Measurements from ENCODE around the gene SLBP.

The SLBP gene

GRCh38 chr4:1748465-1748995 is 36.4 kb upstream of the SLBP start:
- peak; percentile 84 for DNase-seq

- DNase-seq = no peak
These were observed 35.5 kb upstream of the SLBP start for GRCh38 chr4:1747603-1747967.

DNA sequence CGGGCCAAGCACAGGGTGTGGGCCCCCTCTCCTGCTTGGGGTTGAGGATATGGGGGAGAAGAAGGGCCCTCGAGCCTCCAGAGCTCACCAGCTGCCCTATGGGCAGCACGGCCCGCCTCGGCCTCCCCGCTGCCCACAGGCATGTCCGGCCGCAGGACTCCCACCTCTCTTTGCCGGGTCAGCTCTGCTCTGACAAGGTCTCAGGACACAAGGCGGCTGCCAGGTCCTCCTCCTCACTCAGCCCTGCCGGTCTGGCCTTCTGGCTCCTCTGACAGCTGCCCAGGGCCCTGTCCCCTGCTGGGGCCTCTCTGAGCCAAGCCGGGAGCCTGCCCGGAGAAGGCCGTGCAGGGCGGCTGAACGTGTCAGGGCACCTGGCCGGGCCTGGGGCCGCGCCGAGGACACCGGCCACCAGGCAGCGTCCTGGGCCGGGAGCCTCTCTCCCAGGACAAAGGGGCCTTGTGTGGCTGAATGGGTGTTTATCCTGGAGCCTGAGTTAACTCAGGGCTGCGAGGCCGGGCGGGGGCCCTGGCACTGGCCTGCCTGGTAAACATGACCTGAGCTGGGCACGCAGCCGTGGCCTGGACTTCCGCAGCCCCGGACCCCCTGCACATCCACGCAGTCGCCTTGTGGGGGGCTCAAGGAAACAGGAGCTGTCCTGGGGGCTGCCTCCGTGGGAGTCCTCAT is 34.9 kb upstream of the SLBP start:
- no peak for DNase-seq

DNA sequence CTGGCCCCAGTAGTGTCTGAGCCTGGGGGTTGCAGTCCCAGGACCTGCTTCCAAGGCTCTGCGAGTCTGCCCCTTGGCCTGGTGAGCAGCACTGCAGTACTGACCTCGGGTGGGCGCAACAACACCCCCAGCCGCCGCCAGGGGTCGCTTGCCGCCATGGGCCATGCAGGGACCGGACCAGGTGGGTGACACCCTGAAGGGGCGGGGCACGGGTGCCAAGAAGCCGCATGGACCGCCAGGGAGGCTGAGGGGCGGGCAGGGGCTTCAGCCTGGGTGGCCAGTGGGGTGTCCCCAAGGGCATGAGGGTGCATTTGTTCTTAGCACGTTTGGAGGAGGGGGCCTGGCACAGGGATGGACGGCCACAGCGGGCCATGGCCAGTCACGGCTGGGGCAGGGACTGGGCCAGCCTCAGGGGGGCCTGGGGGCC is 34.2 kb upstream of the SLBP start:
- DNase-seq = peak; percentile 84

GRCh38 chr4:1745697-1746096 is 33.6 kb upstream of the SLBP start:
- DNase-seq = no peak

GRCh38 chr4:1745165-1745564 is 33.0 kb upstream of the SLBP start:
- no peak for DNase-seq

GRCh38 chr4:1744552-1744951 is 32.4 kb upstream of the SLBP start:
- no peak for DNase-seq

DNA sequence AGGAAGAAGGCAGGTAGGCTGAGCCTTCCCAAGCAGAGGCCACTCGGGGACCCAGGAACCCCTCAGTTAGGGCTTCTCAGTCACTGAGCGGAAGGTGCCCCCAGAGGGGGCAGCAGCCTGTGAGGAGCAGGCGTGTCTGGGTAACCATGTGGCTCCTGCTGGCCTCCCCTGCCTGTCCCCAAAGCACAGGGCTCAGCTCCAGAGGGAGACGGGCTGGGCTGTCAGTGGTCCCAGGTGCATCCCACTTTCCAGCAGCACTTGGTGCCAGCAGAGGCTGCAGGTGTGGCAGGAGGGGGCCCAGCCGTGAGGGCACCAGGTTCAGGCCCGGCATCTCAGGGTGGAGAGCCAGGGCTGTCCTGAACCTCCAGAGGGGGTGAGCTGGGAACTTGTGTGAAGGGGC is 31.9 kb upstream of the SLBP start:
- DNase-seq = no peak

DNA sequence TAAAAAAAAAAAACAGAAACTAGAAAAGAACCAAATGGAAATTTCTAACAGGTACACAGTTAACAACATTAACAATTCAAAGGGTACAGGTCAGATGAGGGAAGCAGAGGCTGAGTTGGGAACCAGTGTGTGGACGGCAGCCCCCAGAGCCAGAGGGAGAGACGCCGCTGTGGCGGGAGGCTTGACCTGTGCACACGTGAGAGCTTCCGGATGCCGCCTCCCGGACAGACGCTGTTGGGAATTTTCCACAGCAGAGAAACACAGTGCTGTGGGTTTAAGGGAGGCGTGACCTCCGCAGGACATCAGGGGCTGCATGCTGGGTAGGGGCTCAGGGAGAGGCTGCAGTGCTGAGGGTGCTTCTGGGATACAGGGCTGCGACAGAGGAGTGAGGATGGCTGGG is 31.4 kb upstream of the SLBP start:
- DNase-seq = no peak

DNA sequence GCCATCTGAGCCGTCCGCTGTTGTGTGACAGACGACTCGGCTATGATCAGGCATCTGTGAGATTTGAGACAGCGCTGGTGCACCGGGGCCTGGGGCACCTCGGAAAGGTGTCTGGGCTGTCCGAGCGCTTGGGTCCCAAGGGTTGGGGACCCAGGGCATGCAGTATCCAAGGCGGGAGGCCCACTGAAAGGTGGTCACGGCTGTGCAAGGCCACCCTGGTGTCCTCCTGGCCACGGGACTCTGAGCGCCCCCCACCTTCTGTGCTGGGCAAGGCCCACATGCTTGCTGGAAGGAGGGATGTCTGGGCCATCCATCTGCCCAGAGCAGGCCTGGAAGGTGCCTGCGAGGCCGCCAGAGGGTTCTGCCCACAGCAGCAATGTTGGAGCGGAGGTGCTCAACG is 29.1 kb upstream of the SLBP start:
- no peak for DNase-seq

DNA sequence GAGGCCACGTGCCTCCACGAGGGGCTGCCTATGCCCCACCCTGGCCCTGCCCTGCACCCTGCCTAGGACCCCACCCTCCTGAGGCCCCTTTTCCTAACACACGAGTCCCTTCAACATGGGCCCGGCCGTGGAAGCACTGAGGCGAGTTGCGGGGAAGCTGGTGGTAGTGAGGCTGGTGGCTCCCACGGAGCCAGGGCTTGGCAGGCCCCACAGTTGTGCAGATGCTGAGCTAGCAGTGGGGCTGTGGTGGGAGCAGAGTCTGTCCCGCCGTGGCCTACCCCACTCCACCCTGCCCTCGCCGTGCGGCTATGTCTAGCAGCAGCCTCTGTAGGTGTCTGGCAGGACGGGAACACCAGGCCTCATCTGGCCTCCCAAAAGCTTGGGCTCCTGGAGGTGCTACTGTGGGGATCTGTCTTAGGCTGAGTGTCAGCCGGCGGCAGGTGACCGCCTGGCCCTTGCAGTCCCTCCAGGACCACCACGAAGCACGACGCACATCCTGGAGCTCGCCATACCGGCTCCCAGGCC is 28.0 kb upstream of the SLBP start:
- no peak for DNase-seq

DNA sequence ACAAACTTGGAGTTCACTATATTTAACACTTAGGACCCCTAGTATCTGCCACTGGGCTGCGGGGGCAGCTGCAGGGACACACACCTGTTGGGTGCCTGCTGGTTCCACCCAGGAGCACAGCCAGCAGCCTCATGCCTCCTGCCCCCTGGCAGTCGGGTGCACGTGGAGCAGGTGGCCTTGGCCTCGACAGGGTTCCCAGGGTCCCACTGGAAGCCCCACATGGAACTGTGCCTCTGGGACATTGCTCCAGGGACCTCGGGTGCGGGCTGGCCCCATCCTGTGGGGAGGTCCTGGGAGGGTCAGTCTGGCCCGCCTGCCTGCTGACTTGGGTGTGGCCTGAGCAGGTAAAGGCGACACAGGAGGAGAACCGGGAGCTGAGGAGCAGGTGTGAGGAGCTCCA is 27.2 kb upstream of the SLBP start:
- DNase-seq = no peak

- no peak for DNase-seq
These were observed 26.3 kb upstream of the SLBP start for GRCh38 chr4:1738410-1738809.

GRCh38 chr4:1737666-1738065 is 25.5 kb upstream of the SLBP start:
- DNase-seq = no peak

DNA sequence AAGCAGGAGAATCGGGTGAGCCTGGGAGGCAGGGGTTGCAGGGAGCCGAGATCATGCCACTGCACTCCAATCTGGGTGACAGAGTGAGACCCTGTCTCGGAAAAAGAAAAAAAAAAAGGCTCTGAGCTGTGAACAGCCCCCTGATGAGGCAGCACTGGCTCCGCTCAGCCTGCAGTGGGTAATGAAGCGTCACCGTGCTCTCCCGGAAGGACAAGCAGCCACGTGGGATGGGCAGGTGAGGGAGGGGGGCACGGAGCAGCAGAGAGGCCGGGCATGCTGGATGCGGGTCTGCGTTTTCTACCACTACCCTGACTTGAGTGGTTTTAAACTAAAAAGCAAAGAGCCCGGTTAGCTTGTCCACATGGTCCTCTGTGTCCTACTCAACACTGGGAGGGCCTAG is 24.7 kb upstream of the SLBP start:
- no peak for DNase-seq

DNA sequence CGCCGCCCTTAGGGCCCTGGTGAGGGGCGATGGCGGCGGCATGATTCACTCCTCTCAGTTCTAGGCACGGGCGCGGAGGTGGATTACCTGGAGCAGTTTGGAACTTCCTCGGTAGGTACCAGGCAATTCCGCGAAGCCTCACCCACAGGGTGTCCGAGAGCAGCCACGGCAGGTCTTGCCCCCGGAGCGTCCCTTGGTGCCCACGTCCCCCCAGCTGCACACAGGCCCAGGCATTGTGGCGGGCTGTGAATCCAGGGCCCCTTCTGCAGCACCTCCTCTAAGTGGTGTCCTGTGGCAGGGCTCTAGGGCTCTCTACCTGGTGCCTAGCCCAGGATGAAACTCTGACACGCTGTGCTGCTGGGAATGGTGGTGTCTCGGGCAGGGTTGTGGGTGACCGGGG is 23.1 kb upstream of the SLBP start:
- DNase-seq = no peak

DNA sequence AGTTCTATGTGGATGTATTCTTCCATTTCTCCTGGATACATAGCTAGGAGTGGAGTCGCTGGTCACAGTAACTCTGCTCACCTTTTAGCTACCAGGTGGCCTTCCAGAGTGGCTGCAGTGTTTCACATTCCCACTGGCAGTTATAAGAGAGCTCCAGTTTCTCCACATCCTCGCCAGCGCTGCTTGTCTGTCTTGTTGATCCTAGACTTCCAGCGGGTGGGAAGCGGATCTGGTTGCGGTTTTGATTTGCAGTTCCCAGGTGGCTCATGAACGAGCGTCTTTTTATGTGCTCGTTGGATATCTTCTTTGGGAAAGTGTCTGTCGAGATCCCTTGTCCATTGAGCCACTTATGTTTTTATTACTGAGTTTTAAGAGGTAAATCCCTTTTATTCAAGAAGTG is 20.8 kb upstream of the SLBP start:
- DNase-seq = no peak

DNA sequence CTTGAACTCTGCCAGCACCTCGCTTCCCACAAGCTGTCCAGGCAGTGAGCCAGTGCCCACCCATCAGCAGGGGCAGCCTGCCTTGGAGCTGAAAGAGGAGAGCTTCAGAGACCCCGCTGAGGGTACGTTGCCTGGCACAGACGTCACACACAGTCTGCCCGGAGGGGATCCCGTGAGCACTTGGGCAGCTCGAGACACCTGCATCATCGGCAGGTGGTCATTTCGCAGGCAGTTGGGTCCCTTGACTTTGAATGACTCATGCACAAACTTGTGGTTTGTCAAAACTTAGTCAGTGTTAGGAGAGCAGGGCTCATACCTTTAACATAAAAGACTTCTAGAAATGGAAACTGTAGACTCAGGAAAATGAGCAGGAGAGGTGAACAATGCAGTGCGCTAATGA is 19.1 kb upstream of the SLBP start:
- no peak for DNase-seq

GRCh38 chr4:1730532-1731135 is 18.5 kb upstream of the SLBP start:
- no peak for DNase-seq

DNA sequence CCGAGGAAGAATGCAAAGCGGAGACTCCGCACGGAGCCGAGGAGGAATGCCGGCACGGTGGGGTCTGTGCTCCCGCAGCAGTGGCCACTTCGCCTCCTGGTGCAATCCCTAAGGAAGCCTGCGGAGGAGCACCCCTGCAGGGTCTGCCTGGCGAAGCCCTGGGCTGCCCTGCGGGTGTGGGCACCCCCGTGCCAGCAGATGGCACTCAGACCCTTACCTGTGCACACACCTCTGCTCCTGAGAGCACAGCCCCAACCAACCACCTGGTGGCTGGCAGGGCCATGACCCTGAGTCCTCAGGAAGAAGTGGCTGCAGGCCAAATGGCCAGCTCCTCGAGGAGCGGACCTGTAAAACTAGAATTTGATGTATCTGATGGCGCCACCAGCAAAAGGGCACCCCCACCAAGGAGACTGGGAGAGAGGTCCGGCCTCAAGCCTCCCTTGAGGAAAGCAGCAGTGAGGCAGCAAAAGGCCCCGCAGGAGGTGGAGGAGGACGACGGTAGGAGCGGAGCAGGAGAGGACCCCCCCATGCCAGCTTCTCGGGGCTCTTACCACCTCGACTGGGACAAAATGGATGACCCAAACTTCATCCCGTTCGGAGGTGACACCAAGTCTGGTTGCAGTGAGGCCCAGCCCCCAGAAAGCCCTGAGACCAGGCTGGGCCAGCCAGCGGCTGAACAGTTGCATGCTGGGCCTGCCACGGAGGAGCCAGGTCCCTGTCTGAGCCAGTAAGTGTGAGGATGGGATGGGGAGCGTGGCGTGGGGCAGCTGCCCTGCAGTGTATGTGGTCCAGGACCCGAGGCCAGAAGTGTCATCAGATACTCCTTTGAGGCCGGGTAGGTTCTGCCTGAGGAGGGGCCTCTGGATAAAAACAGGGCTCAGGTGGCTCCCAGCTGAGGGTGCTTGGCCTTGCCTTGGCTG is 16.2 kb upstream of the SLBP start:
- DNase-seq = no peak

- no peak for DNase-seq
These were observed 15.3 kb upstream of the SLBP start for GRCh38 chr4:1727117-1728031.

DNA sequence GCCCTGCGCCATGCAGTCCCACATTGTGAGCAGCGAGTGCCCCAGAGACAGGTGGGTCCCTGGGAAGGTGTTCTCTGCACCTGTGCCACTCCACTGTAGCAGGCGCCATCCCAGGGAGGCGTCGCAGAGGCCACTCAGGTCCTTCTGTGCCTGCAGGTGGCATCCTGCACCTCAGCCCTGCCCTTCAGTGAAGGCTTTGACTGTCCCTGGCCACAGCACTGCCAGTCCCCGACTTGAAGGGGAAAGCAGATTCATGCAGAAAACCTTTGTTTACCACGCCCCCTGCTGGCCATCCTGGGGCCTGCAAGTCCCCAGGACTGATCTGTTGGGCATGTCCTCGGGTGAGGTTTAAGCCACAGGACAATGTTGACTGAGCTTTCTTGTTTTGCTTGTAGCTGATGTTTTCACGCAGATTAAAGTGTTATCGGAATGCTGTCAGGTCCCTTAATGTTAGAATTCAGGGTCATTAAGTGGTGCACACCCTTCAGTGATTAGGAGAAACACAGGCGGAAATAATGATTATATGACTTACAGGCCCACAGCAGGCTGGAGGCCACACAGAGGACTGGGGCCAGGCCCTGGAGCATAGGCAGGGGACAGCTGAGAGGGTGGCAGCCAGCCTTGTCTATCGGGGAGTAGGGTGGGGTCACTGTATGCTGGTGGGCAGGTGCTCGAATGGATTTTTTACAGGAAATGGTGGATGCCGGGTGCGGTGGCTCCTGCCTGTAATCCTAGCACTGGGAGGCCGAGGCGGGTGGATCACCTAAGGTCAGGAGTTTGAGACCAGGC is 14.2 kb upstream of the SLBP start:
- DNase-seq = peak; percentile 85

Measured in stimulated activated CD4-positive, alpha-beta T cell treated with anti-CD3 and anti-CD28 coated beads, Interleukin-1b, Interleukin-23, amount 100 ng/mL, for 48 hours (primary cell).